Subcutaneous adipose tissue (tissue), 4 donors: Measurements from ENCODE around the gene ISM1. TPM values are rescaled to one million over a fixed set of nuclear protein-coding genes. Genes with fewer than 3 reads are reported as not detected.

ENCODE experiments used
- total RNA-seq, 4 donors: library from RNA; depleted of rRNA; stranded (reverse); fragments of >200 nt; gene quantifications; one replicate each; pipeline ENCODE4 v1.1.0, GENCODE V29; 2016
- TF ChIP-seq, protein P1 (sequence below): fragments of 450-650 bp; IDR thresholded peaks from one replicate; pipeline ENCODE4 v1.5.1; 2016; ENCODE audit warnings: low read depth, mild to moderate bottlenecking, control low read depth, antibody characterized with exemption, moderate library complexity

ISM1 gene
- total RNA-seq, 4 donors from 2014 or later, result 12.2 to 16.0 (median 12.6) TPM

DNA sequence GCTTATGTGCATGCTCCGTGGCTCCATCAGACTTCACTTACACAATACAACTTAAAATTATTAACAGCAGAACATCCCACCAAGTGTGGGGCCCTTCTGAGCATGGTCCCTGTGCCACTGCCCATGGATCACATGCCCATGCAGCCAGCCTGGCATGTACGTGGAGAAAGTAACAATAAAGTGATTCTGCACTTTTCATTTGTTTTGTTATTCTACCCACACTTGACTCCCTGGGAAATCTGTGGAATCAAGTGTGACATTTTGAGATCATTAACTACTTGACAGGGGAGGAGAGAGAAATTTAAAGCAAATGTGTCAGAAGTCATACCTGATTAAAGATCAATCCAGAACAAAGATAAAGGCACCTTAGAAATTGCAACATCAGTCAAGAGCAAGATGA, 112.0 kb downstream of the ISM1 start:
- TF ChIP-seq, protein P1, sequence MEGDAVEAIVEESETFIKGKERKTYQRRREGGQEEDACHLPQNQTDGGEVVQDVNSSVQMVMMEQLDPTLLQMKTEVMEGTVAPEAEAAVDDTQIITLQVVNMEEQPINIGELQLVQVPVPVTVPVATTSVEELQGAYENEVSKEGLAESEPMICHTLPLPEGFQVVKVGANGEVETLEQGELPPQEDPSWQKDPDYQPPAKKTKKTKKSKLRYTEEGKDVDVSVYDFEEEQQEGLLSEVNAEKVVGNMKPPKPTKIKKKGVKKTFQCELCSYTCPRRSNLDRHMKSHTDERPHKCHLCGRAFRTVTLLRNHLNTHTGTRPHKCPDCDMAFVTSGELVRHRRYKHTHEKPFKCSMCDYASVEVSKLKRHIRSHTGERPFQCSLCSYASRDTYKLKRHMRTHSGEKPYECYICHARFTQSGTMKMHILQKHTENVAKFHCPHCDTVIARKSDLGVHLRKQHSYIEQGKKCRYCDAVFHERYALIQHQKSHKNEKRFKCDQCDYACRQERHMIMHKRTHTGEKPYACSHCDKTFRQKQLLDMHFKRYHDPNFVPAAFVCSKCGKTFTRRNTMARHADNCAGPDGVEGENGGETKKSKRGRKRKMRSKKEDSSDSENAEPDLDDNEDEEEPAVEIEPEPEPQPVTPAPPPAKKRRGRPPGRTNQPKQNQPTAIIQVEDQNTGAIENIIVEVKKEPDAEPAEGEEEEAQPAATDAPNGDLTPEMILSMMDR, result no peak

DNA sequence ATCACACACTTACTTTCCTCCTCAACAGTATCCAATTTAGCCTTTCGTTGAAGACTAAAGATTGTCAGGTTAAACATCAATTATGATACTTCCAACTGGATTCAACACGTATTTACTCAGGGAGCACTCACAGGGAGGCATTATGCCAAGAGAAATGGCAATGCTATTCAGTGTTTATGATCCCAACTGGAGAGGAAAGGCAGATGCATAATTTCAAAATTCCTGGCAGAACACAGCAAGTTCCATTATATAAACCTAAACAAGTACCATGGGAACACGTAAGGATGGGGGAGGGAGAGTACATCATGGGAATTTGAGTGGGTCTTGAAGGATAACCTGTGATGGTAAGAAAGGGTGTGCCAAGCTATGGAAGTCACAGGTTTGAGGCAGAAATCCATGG, 112.7 kb downstream of the ISM1 start:
- TF ChIP-seq, protein P1, result no peak

DNA sequence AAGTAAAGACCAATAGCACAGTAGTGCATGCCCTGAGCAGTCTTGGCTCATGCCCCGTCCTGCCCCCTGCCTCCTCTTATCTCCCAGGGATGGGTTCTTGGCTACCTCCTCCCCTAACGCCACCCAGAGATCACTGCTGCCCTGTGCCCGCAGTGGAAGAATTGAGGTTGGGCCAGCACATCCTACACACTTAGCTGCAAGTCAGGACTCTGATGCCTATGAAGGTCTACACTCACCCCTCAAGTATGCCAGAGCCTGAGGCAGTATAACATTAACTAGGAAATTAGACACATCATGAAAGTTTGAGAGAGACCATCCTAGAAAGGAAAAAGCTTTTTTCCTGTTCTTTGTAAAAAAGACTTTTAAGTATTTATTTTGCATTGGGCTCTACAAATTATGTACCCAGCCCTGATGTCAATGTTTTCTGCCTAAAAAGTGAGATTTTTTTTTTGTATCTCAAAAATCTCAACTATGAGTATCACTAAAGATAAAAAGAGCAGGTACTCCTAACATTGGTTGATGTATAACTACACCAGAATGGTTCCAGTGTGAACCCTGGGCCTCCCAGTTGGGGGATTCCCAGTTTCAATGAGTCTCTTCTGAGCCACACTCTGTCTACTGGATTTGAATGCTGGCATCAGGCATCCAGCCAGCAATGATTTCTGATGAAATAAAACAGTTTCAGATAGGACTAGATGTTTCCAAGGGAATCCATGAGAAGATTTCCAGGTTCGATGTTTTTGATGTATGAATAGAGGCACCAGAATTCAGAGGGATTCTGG, 115.4 kb downstream of the ISM1 start:
- TF ChIP-seq, protein P1, result no peak

DNA sequence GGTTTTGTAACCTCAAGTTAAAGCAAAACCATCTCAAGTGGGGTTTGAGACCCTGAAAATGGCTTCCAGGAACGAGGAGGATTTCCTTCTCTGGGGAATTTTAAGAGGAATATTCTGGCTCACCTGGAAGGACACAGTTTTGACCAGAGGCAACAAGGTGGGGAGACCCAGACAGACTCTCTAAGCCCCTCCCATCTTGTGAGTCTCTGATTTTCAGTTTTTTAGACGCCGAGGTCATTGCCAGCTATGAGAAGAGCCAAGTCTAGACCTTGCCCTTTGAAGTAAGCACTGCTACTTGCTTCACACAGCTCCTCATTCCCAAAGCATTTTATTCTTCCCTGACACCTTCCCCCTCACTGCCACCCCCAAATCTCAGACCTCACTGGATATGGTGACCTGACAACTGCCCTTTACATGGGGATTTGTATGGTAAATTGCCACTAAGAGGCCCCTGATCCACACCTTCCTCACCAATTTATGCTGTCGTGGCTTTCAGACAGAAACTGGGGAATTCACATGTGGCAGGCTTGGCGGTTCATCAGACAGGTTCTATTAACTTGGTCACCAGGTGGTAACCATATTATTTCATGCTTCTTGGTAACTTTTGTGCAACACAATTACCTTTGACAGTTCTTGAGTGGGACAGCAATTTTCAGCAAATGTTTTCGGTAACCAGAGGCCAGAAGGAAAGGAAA, 116.2 kb downstream of the ISM1 start:
- TF ChIP-seq, protein P1, result no peak

DNA sequence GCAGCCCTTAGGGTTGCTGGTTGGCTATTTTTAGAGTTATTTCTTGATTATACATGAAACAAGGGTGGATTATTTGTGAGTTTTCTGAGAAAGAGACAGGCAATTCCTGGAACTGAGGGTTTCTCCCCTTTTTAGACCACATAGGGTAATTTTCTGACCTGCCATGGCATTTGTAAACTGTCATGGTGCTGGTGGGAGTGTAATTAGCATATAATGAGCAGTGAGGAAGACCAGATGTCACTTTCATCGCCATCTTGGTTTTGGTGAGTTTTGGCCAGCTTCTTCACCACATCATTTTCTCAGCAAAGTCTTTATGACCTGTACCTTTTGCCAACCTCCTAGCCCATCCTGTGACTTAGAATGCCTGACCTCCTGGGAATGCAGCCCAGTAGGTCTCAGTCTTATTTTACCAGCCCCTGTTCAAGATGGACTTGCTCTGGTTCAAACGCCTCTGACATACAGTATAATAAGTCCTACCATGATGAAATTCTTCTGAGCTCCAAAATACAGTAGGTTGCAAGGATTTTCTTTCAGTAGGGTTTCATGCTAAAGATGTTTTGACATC, 117.1 kb downstream of the ISM1 start:
- TF ChIP-seq, protein P1, result no peak

DNA sequence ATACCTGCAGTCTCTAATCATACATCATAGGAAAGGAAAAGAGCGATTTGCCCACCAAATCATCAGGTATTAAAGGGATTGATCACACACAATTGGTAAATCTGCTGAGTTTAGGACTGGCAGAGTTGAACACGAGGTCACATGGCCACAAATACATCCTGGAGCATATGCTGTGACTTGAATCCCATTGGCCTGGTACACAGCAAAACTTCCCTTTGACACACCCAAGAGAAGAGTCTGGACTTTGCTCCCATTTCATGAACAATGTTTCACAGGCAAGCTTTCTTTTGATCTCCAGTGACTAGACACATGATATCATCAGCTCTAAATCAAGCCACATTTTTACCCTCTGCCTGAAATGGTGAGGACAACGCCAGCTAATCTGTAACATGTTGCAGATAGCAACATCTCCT, 117.9 kb downstream of the ISM1 start:
- TF ChIP-seq, protein P1, result no peak

DNA sequence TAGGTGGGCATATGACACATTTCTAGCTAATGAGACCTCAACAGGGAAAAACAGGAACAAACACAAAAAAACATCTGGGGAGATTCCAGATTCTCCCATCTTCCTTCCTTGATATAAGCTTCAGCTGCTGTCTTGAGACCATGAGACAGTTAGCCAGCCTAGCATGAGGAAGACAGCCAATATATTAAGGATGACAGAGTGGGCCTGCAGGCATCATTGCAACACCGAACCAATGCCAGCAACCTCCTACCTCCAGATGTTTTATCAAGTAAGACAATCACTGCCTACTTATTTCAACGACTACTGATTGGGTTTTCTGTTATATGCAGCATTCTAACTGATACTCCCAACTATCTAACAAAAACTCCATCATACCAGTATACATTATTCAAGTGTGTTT, 119.0 kb downstream of the ISM1 start:
- TF ChIP-seq, protein P1, result no peak
